Measurements from ENCODE around the gene DCTD. TPM values are rescaled to one million over a fixed set of nuclear protein-coding genes. Genes with fewer than 3 reads are reported as not detected.

Gene DCTD
- total and polyA plus RNA-seq, 2 of the 13 experiments (the other 11 are each of a cell fraction or from before 2014, with no cell fraction given): 85.1 to 95.3 TPM

DNA sequence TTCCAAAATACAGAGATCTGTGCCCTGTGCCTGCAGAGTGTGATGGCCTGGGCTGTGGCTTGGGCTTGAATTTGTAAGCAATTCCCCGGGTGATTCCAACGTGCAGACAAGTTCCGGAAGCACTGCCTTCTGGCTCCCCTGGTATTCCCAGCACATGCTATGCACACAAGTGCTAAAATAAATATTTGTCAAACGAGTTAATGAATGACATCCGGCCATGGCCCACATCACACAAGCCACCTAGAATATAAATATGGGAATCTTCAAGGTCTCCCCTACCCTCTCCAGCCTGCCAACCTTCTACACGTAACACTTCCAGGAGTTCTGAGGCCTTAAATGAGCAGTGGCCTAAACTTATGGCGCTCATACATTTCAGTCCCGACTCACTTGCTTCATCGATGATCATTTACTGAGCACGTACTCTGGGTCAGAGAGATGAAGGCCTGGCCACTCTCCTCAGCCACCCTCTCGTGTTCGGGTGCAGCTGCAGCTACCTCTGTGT is 21.3 kb downstream of the DCTD start:
- Histone ChIP-seq H3K79me2 (ENCODE audit: insufficient read depth, low read length) (peaks cover 14% of the 10 kb centered on the region), H3K9ac (ENCODE audit: insufficient read depth, low read depth, low read length) (peak overlapping the region; percentile 62), H2AFZ (ENCODE audit: low read length) (no peak overlapping the region), H3K4me2 (ENCODE audit: low read depth, low read length) (peak overlapping the region; percentile 43), H3K36me3 (replicated peaks in 1 of 2; ENCODE audit: control insufficient read depth in 1 of 2, insufficient read depth in 2 of 2, low read length in 2 of 2) (peaks cover 12 to 58% of the 10 kb centered on the region in 2 experiments), H3K4me3 (replicated peaks in 1 of 3; ENCODE audit: insufficient read depth in 1 of 3, low read depth in 2 of 3, low read length in 3 of 3) (no peak overlapping the region; a peak in 1 of 6 replicates), H3K27me3 (ENCODE audit: control insufficient read depth in 1 of 2, insufficient read depth in 2 of 2, low read length in 2 of 2) (no peaks in the 10 kb centered on the region), H3K4me1 (ENCODE audit: insufficient read depth, low read length) (peaks cover 67% of the 10 kb centered on the region), H4K20me1 (ENCODE audit: insufficient read depth, low read length) (no peaks in the 10 kb centered on the region), H3K9me3 (ENCODE audit: low read length) (no peaks in the 10 kb centered on the region), H3K27ac (ENCODE audit: extremely low read length, insufficient read depth, low read length) (peak overlapping the region; percentile 93)
- in situ Hi-C loops (cut with HindIII; ENCODE audit: extremely low pct_ligation_motif_present, low pct_unique_long_range_greater_than_20kb) (no loop called here), intact Hi-C loops (cut with micrococcal nuclease; ENCODE audit: unreplicated experiment) (no loop called here)
- ChIA-PET CTCF (ENCODE audit: low intra/inter-chr PET ratio, low total read pairs) (no interaction called here), POLR2A (interaction anchor here (3.8 to 5.6 kb wide), 2 partner anchors 18 to 21 kb away, joined by 34 to 69 read pairs; no protein-coding TSS in a partner anchor)
- DNase-seq (ENCODE audit: low spot score) (peak; percentile 84), ATAC-seq (peak; percentile 75), FAIRE-seq (peak; percentile 73)
- WGBS (ENCODE audit: low lambda C conversion rate): 22% methylated on average over 12 of the region's 12 CpGs
- BruUV-seq (replicated peaks): no TSS peak
- TF ChIP-seq, protein P1, sequence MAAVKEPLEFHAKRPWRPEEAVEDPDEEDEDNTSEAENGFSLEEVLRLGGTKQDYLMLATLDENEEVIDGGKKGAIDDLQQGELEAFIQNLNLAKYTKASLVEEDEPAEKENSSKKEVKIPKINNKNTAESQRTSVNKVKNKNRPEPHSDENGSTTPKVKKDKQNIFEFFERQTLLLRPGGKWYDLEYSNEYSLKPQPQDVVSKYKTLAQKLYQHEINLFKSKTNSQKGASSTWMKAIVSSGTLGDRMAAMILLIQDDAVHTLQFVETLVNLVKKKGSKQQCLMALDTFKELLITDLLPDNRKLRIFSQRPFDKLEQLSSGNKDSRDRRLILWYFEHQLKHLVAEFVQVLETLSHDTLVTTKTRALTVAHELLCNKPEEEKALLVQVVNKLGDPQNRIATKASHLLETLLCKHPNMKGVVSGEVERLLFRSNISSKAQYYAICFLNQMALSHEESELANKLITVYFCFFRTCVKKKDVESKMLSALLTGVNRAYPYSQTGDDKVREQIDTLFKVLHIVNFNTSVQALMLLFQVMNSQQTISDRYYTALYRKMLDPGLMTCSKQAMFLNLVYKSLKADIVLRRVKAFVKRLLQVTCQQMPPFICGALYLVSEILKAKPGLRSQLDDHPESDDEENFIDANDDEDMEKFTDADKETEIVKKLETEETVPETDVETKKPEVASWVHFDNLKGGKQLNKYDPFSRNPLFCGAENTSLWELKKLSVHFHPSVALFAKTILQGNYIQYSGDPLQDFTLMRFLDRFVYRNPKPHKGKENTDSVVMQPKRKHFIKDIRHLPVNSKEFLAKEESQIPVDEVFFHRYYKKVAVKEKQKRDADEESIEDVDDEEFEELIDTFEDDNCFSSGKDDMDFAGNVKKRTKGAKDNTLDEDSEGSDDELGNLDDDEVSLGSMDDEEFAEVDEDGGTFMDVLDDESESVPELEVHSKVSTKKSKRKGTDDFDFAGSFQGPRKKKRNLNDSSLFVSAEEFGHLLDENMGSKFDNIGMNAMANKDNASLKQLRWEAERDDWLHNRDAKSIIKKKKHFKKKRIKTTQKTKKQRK (IDR thresholded peaks at IDR 0.05; ENCODE audit: low read length): no peak
- TF ChIP-seq, protein P2, sequence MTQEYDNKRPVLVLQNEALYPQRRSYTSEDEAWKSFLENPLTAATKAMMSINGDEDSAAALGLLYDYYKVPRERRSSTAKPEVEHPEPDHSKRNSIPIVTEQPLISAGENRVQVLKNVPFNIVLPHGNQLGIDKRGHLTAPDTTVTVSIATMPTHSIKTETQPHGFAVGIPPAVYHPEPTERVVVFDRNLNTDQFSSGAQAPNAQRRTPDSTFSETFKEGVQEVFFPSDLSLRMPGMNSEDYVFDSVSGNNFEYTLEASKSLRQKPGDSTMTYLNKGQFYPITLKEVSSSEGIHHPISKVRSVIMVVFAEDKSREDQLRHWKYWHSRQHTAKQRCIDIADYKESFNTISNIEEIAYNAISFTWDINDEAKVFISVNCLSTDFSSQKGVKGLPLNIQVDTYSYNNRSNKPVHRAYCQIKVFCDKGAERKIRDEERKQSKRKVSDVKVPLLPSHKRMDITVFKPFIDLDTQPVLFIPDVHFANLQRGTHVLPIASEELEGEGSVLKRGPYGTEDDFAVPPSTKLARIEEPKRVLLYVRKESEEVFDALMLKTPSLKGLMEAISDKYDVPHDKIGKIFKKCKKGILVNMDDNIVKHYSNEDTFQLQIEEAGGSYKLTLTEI (CRISPR knock-in tag; conservative IDR thresholded peaks at IDR 0.05): no peak
- TF ChIP-seq, protein P3, sequence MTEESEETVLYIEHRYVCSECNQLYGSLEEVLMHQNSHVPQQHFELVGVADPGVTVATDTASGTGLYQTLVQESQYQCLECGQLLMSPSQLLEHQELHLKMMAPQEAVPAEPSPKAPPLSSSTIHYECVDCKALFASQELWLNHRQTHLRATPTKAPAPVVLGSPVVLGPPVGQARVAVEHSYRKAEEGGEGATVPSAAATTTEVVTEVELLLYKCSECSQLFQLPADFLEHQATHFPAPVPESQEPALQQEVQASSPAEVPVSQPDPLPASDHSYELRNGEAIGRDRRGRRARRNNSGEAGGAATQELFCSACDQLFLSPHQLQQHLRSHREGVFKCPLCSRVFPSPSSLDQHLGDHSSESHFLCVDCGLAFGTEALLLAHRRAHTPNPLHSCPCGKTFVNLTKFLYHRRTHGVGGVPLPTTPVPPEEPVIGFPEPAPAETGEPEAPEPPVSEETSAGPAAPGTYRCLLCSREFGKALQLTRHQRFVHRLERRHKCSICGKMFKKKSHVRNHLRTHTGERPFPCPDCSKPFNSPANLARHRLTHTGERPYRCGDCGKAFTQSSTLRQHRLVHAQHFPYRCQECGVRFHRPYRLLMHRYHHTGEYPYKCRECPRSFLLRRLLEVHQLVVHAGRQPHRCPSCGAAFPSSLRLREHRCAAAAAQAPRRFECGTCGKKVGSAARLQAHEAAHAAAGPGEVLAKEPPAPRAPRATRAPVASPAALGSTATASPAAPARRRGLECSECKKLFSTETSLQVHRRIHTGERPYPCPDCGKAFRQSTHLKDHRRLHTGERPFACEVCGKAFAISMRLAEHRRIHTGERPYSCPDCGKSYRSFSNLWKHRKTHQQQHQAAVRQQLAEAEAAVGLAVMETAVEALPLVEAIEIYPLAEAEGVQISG (CRISPR knock-in tag; IDR thresholded peaks at IDR 0.05): peak; percentile 60
- TF ChIP-seq ZNF263 (CRISPR knock-in tag; IDR thresholded peaks at IDR 0.05) (peak; percentile 79; the same call in 1 of the 2 replicates), ZNF383 (CRISPR knock-in tag; IDR thresholded peaks at IDR 0.05; ENCODE audit: borderline replicate concordance) (no peak), ZSCAN20 (CRISPR knock-in tag; IDR thresholded peaks at IDR 0.05; ENCODE audit: borderline replicate concordance) (peak; percentile 82; the same call in 1 of the 2 replicates), MAZ (IDR thresholded peaks at IDR 0.05; ENCODE audit: borderline replicate concordance, low read depth, low read length) (no peak), MAZ (CRISPR knock-in tag; IDR thresholded peaks at IDR 0.05; ENCODE audit: low read depth) (peak; percentile 57; the same call in 1 of the 2 replicates), ZNF616 (CRISPR knock-in tag; IDR thresholded peaks at IDR 0.05; ENCODE audit: low read depth) (no peak), EEA1 (CRISPR knock-in tag; IDR thresholded peaks at IDR 0.05; ENCODE audit: borderline replicate concordance) (no peak)
- TF ChIP-seq, protein P4, sequence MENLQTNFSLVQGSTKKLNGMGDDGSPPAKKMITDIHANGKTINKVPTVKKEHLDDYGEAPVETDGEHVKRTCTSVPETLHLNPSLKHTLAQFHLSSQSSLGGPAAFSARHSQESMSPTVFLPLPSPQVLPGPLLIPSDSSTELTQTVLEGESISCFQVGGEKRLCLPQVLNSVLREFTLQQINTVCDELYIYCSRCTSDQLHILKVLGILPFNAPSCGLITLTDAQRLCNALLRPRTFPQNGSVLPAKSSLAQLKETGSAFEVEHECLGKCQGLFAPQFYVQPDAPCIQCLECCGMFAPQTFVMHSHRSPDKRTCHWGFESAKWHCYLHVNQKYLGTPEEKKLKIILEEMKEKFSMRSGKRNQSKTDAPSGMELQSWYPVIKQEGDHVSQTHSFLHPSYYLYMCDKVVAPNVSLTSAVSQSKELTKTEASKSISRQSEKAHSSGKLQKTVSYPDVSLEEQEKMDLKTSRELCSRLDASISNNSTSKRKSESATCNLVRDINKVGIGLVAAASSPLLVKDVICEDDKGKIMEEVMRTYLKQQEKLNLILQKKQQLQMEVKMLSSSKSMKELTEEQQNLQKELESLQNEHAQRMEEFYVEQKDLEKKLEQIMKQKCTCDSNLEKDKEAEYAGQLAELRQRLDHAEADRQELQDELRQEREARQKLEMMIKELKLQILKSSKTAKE (CRISPR knock-in tag; IDR thresholded peaks at IDR 0.05; ENCODE audit: borderline replicate concordance): peak; percentile 61
- TF ChIP-seq, protein P5, sequence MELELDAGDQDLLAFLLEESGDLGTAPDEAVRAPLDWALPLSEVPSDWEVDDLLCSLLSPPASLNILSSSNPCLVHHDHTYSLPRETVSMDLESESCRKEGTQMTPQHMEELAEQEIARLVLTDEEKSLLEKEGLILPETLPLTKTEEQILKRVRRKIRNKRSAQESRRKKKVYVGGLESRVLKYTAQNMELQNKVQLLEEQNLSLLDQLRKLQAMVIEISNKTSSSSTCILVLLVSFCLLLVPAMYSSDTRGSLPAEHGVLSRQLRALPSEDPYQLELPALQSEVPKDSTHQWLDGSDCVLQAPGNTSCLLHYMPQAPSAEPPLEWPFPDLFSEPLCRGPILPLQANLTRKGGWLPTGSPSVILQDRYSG (CRISPR knock-in tag; IDR thresholded peaks at IDR 0.05): no peak

Data from HepG2 (cell line).